Choroid plexus epithelial cell (primary cell): ENCODE results near the gene MAP3K21.

Experiments
- DNase-seq: peaks from one replicate; pipeline ENCODE4 v3.0.0-alpha.2; 2010; ENCODE audit warnings: low read depth
- H3K4me3 ChIP-seq: 2 replicates; pipeline ENCODE4 v1.5.1; 2011; ENCODE audit warnings: low read depth, mild to moderate bottlenecking, control low read depth, low read length, moderate library complexity
- CTCF ChIP-seq: conservative IDR thresholded peaks from 2 replicates; pipeline ENCODE4 v1.5.1; 2011; ENCODE audit warnings: low read depth, mild to moderate bottlenecking, control low read depth, inconsistent platforms, low read length, moderate library complexity

MAP3K21 gene

GRCh38 chr1:233357595-233358397, 30.3 kb downstream of the MAP3K21 start:
- no peak overlapping the region for H3K4me3 ChIP-seq
- DNase-seq: no peak
- no peak for TF ChIP-seq CTCF

GRCh38 chr1:233359431-233359830, 31.9 kb downstream of the MAP3K21 start:
- TF ChIP-seq CTCF: no peak
- H3K4me3 ChIP-seq: no peak overlapping the region
- no peak for DNase-seq

GRCh38 chr1:233359905-233360304, 32.4 kb downstream of the MAP3K21 start:
- TF ChIP-seq CTCF: no peak
- no peak for DNase-seq
- no peak overlapping the region for H3K4me3 ChIP-seq

GRCh38 chr1:233360525-233361102, 33.1 kb downstream of the MAP3K21 start:
- TF ChIP-seq CTCF: no peak
- no peak for DNase-seq

GRCh38 chr1:233361876-233362275, 34.4 kb downstream of the MAP3K21 start:
- no peak for TF ChIP-seq CTCF
- DNase-seq: no peak
- H3K4me3 ChIP-seq: no peak overlapping the region

More at GRCh38 chr1:233360525-233361102, 33.1 kb downstream of the MAP3K21 start:
- H3K4me3 ChIP-seq: no peak overlapping the region

- no peak for TF ChIP-seq CTCF
- no peak overlapping the region for H3K4me3 ChIP-seq
- DNase-seq: no peak
Observed at GRCh38 chr1:233362743-233363142, 35.2 kb downstream of the MAP3K21 start.

GRCh38 chr1:233364026-233364425, 36.5 kb downstream of the MAP3K21 start:
- no peak for DNase-seq
- TF ChIP-seq CTCF: no peak
- H3K4me3 ChIP-seq: no peak overlapping the region
